Measurements from ENCODE around the gene CDCA8. TPM values are rescaled to one million over a fixed set of nuclear protein-coding genes. Genes with fewer than 3 reads are reported as not detected.

Gene CDCA8
- total and polyA plus RNA-seq, 2 experiments from 2014 or later = 31.6 to 37.9 TPM

- peaks cover 12% of the 10 kb centered on the region for H3K27me3 Mint-ChIP-seq (ENCODE audit: insufficient read depth, low read depth, poor library complexity)
- ATAC-seq = no peak
- no peak overlapping the region for H2AFZ ChIP-seq
Observed at GRCh38 chr1:37657620-37658412, 34.5 kb upstream of the CDCA8 start.

More at GRCh38 chr1:37657620-37658412, 34.5 kb upstream of the CDCA8 start:
- peaks cover 12% of the 10 kb centered on the region; the same call in 1 of the 2 replicates for H3K4me1 ChIP-seq (ENCODE audit: insufficient read depth)
- H3K36me3 Mint-ChIP-seq (ENCODE audit: low read depth) = no peaks in the 10 kb centered on the region
- no peaks in the 10 kb centered on the region for H3K9me3 Mint-ChIP-seq
- DNase-seq (ENCODE audit: low spot score) = no peak
- TF ChIP-seq ZNF331 (CRISPR knock-in tag; IDR thresholded peaks at IDR 0.05; ENCODE audit: low read depth) = no peak
- TF ChIP-seq ZNF462 (CRISPR knock-in tag; IDR thresholded peaks at IDR 0.05) = no peak
- no peak for TF ChIP-seq ZNF114 (CRISPR knock-in tag; IDR thresholded peaks at IDR 0.05)
- no peak for TF ChIP-seq POLR2AphosphoS5 (IDR thresholded peaks at IDR 0.05; ENCODE audit: low read depth)
- TF ChIP-seq JUNB (IDR thresholded peaks at IDR 0.05; ENCODE audit: unreplicated experiment) = no peak
- no peak for TF ChIP-seq CREB1 (CRISPR knock-in tag; IDR thresholded peaks at IDR 0.05; ENCODE audit: low read depth)
- TF ChIP-seq STAT1 (IDR thresholded peaks at IDR 0.05; ENCODE audit: unreplicated experiment) = no peak
- TF ChIP-seq EZH2phosphoT487 (IDR thresholded peaks at IDR 0.05; ENCODE audit: unreplicated experiment) = no peak
- no peak for TF ChIP-seq CTCF (conservative IDR thresholded peaks at IDR 0.05; ENCODE audit: low read depth in 2 of 2)
- no peak for TF ChIP-seq ETS1 (IDR thresholded peaks at IDR 0.05)
- no peak for TF ChIP-seq EZH2 (IDR thresholded peaks at IDR 0.05; ENCODE audit: low read depth, unreplicated experiment)
- no peaks in the 10 kb centered on the region for H3F3A ChIP-seq (replicated peaks; ENCODE audit: low read depth)
- H3K36me3 ChIP-seq (ENCODE audit: insufficient read depth) = no peaks in the 10 kb centered on the region
- no peak overlapping the region for H3K4me3 ChIP-seq
- no peak overlapping the region for H3K27ac ChIP-seq (ENCODE audit: low read depth)
- no peaks in the 10 kb centered on the region for H4K20me1 ChIP-seq (replicated peaks; ENCODE audit: insufficient read depth)
- H3K4me2 ChIP-seq = no peak overlapping the region
- H3K9me2 ChIP-seq (ENCODE audit: insufficient read depth) = no peaks in the 10 kb centered on the region
- H3K27ac Mint-ChIP-seq = no peak overlapping the region
- no peaks in the 10 kb centered on the region for H3K27me3 ChIP-seq (ENCODE audit: insufficient read depth)
- no peaks in the 10 kb centered on the region for H3K79me2 ChIP-seq (replicated peaks; ENCODE audit: insufficient read depth)
- H3K4me1 Mint-ChIP-seq = peaks cover 20% of the 10 kb centered on the region
- no peak overlapping the region; the same call in 2 of the 3 replicates for H3K4me3 Mint-ChIP-seq
